Stimulated activated CD4-positive, alpha-beta T cell treated with anti-CD3 and anti-CD28 coated beads, Interleukin-4, amount 100 ng/mL, for 48 hours (primary cell): Measurements from ENCODE around the gene PRSS36.
"Not testable (repeated sequence)": the region's sequence is repeated elsewhere in the genome, so short reads cannot be mapped to it uniquely, and the experiment has no call there.

Experiments
- DNase-seq, 2 donors: peaks; one replicate each; pipeline ENCODE4 v3.0.0-alpha.2; 2020; ENCODE audit warnings: low read depth in 2 of 2

The PRSS36 gene

DNA sequence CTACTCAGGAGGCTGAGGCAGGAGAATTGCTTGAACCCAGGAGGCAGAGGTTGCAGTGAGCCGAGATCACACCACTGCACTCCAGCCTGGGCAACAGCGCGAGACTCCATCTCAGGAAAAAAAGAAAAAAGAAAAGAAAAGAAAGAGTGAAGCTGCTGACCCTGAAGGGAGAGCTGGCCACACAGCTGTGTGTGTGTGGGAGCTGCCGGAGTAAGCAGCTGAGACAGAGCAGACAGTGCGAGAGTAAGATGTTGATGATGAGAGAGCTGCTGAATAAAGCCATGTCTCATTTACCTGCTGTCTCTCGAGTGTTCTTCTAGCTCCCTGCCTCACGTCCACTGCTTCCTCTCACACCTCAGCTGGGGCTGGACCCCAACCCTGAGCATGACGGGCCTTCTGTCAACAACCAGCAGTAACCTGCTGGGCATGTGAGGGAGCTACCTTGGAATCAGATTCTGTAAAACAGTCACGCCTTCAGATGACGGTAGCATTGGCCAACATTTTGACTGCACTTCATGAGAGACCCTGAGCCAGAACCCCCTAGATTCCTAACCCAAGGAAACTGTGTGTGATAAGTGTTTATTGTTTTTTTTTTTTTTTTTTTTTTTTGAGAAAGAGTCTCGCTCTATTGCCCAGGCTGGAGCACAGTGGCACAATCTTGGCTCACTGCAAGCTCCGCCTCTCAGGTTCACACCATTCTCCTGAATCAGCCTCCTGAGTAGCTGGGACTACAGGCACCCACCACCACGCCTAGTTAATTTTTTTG, 48.8 kb downstream of the PRSS36 start:
- DNase-seq: not testable (repeated sequence)

- DNase-seq: no peak
These were observed 49.8 kb downstream of the PRSS36 start for GRCh38 chr16:31099860-31100638.

DNA sequence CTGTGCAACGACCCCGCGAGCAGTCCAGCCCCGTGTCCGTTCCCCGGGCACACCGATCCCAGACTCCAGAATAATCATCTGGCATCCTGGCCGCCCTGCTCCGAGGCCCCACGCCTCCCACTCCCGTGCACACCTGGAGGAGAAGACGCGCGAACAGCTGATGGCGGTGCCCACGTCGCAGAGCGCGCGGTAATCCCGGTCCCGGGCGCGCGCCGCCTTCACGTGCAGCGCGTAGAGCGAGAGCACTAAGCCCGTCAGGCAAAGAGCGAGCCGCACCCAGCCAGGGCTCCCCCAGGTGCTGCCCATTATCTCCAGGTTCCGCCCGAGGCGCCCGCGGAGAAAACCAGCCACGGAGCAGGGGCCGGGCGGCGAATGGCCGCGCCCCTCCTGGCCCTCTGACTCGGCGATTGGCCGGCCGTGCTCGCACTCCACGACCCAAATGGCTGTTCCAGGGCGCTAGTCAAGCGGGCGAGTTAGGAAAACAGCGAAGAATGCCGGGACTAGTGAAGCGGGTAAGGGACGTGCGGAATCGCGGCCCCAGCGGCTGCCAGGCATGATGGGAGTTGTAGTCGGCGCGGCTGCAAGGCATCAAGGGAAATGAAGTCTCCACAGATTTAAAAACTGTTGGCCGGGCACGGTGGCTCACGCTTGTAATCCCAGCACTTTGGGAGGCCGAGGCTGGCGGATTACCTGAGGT, 55.3 kb downstream of the PRSS36 start, which contains the start of gene VKORC1:
VKORC1 (minus strand) TSS at position 374 of the 697 bp plus-strand sequence; CDS start at position 306, 68 bp downstream.
- peak; percentile 83 to 90 for DNase-seq

DNA sequence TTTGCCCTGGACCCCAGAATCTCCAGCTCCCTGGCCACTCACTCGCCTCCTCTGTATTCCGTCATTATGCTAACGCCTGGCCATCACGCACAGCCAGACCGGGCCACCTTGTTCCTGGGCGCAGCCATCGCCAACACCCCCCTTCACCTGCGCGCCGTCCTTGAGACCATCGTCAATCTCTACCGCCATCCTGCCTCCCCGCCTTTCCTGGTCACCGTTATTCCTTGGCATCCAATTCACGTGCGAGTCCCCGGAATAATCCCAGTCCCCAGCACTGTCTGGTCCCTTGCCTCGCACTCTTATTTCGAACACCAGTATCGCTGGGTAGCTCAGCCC, 55.8 kb downstream of the PRSS36 start:
- no peak for DNase-seq

DNA sequence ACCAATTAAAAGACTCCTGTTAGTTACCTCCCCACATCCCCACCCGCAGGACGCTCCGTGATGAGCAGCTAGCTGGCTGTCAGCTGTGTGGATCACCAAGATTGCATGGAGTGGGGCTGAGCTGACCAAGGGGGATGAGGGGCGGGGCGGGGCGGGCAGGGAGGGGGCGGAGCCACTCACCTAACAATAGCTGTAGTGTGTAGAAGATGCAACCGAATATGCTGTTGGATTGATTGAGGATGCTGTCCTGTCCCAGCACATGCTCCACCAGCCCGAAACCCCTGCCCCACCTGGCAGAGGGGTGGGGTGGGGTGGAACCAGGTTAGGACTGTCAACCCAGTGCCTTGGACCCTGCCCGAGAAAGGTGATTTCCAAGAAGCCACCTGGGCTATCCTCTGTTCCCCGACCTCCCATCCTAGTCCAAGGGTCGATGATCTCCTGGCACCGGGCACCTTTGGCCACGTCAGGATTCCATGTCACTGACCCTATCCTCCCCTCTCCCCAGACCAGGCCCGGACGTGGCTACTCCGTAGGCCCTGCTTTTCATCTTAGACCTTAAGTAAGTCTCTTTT, 56.6 kb downstream of the PRSS36 start:
- DNase-seq: no peak

DNA sequence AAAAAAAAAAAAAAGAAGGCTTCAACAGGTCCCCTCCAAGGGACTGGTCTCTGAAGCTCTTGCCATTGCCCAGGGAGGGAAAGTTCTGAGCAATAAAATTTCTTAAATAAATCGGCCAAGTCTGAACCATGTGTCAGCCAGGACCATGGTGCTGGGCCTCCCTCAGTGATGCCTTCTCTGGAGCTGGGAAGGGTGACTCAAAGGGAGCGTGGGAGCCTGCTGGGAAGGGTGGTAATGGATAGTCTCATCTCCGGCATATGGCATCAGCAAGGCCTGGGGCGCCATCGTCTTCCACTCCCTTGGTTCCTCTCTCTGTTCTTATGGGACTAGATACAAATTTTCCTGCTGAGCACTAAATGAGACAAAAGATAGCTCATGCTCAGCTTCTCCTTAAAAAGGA, 57.5 kb downstream of the PRSS36 start:
- DNase-seq: no peak

DNA sequence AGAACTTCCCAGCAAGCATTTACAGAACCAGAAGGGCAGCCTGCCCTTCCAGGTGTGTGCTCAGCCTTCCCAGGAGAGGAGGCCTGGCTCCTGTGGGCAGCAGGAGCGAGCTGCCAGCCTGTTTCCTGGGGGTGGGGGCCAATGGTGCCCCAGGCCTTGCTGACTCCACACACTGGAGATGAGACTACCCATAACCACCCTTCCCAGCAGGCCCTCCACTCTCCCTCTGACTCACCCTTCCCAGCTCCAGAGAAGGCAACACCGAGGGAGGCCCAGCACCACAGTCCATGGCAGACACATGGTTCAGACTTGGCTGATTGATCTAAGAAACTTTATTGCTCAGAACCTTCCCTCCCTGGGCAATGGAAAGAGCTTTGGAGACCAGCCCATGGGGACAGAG, 59.3 kb downstream of the PRSS36 start:
- DNase-seq: no peak

DNA sequence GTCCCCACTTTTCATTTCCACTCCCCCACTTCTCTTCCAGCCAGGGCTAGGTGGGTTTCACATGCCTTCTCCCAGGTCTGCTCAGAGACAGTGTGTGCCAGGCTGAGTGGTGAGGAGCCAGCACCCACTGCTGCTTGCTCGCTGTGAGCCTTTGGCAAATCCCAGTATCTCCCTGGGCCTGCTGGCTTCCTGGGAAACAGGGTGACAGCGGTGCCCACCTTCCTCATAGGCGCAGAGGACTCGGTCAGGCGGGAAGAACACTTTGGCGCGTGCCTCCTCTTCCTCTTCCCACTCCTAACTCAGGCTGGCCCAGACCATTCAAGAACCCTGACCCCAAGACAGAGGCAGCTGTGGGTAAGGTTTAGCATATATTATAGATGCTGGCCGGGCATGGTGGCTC, 60.7 kb downstream of the PRSS36 start:
- DNase-seq: no peak
